Measurements from ENCODE around the gene IL7R.
"Not testable (repeated sequence)": the region's sequence is repeated elsewhere in the genome, so short reads cannot be mapped to it uniquely, and the experiment has no call there.

IL7R gene

GRCh38 chr5:35850967-35851680 is 5.6 kb upstream of the IL7R start:
- TF ChIP-seq CTCF (IDR thresholded peaks at IDR 0.05; ENCODE audit: extremely low read depth, insufficient read depth, missing control alignments) = no peak
- in situ Hi-C loops (cut with MboI; ENCODE audit: low pct_unique_long_range_greater_than_20kb, low sequenced_read_pairs, unreplicated experiment) = no loop called here
- no peak for DNase-seq (ENCODE audit: low spot score)

DNA sequence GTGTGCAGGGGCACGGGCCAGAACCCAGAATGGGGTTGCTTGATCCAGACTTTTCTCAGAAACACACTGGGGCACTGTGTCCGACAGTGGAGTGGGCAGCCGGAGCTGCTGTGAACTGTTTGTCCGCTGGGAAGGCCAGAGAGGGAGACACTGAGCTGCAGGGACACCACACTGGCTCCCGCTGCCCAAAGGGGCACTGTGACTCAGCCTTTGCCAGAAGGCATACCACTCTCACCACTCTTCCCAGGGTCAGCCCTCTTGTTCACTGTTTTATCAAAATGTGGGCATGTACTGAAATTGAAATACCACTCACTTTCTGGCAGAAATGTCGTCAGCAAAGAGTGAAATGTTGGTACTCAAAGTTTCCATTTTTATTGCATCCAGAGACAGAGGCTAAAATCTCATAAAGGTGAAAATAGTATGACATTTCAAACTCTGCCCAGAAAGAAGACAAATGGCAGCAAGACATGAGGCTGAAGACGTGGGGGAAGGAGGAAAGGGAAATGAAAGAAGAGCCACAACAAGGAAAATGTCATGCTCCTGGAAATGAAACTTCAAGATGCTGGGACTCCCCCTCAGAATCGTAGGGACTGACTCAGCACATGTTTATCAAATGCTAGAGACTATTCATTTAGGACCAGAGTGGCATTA is 4.5 kb upstream of the IL7R start:
- no peak for TF ChIP-seq CTCF (IDR thresholded peaks at IDR 0.05; ENCODE audit: extremely low read depth, insufficient read depth, missing control alignments)
- in situ Hi-C loops (cut with MboI; ENCODE audit: low pct_unique_long_range_greater_than_20kb, low sequenced_read_pairs, unreplicated experiment) = no loop called here
- no peak for DNase-seq (ENCODE audit: low spot score)

GRCh38 chr5:35852773-35853172 is 3.9 kb upstream of the IL7R start:
- in situ Hi-C loops (cut with MboI; ENCODE audit: low pct_unique_long_range_greater_than_20kb, low sequenced_read_pairs, unreplicated experiment) = no loop called here

GRCh38 chr5:35853631-35854030 is 3.1 kb upstream of the IL7R start:
- no peak for TF ChIP-seq CTCF (IDR thresholded peaks at IDR 0.05; ENCODE audit: extremely low read depth, insufficient read depth, missing control alignments)
- in situ Hi-C loops (cut with MboI; ENCODE audit: low pct_unique_long_range_greater_than_20kb, low sequenced_read_pairs, unreplicated experiment) = no loop called here
- no peak for DNase-seq (ENCODE audit: low spot score)

More at GRCh38 chr5:35852773-35853172, 3.9 kb upstream of the IL7R start:
- TF ChIP-seq CTCF (IDR thresholded peaks at IDR 0.05; ENCODE audit: extremely low read depth, insufficient read depth, missing control alignments) = no peak
- DNase-seq (ENCODE audit: low spot score) = no peak

DNA sequence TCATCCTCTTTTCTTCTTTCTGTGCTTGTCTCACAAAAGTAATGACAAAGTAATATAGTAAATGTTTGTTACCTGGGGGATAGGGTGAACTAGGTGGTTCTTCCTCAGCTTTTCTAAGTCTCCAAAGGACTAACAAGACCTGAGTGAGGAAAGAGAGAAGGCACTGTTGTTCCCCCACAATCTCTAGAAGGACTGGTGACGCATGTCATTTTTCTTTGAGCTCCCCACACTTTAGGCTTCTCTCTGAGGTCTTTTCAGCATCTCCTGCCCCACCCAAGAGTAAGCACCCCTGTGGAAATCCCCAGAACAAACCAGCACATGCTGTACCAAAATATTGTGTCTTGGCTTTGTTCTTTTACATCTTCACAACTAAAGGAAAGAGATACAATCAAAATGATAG is 2.4 kb upstream of the IL7R start:
- in situ Hi-C loops (cut with MboI; ENCODE audit: low pct_unique_long_range_greater_than_20kb, low sequenced_read_pairs, unreplicated experiment) = no loop called here
- DNase-seq (ENCODE audit: low spot score) = no peak
- no peak for TF ChIP-seq CTCF (IDR thresholded peaks at IDR 0.05; ENCODE audit: extremely low read depth, insufficient read depth, missing control alignments)

GRCh38 chr5:35855187-35855586 is 1.5 kb upstream of the IL7R start:
- DNase-seq (ENCODE audit: low spot score) = no peak
- in situ Hi-C loops (cut with MboI; ENCODE audit: low pct_unique_long_range_greater_than_20kb, low sequenced_read_pairs, unreplicated experiment) = no loop called here
- no peak for TF ChIP-seq CTCF (IDR thresholded peaks at IDR 0.05; ENCODE audit: extremely low read depth, insufficient read depth, missing control alignments)

- DNase-seq (ENCODE audit: low spot score); in situ Hi-C loops (cut with MboI; ENCODE audit: low pct_unique_long_range_greater_than_20kb, low sequenced_read_pairs, unreplicated experiment): not testable (repeated sequence)
These were observed 416 bp upstream of the IL7R start for GRCh38 chr5:35856186-35856764.
